HCT116 (cell line): ENCODE measurements around the gene CCDC92B. TPM values are rescaled to one million over a fixed set of nuclear protein-coding genes. Genes with fewer than 3 reads are reported as not detected.

Experiments used
- ATAC-seq: fragments of 200-7000 bp; cut with Tn5 transposase; 2 replicates; pipeline ENCODE4 v1.9.1; 2020; ENCODE audit warnings: mild to moderate bottlenecking, moderate library complexity
- BruUV-seq: library from RNA; stranded (reverse); fragments of 400-500 nt; replicated peaks from 2 replicates; lab custom pipeline; 2021; lab: Mats Ljungman, UMichigan
- CTCF ChIA-PET: fragments of 300-600 bp; sonication (Branson Sonifier 250); formaldehyde crosslinking; loops from one replicate; lab custom pipeline; 2021; ENCODE audit warnings: antibody characterized with exemption; lab: Charles Lee
- POLR2A ChIA-PET: fragments of 300-600, 350-600 bp; sonication (Branson Sonifier 250); formaldehyde crosslinking; loops from one replicate; lab custom pipeline; 2021; ENCODE audit warnings: antibody characterized with exemption; lab: Charles Lee
- RAD21 ChIA-PET, 2 experiments: fragments of 300-600 bp; sonication (Branson Sonifier 250); formaldehyde crosslinking; loops; one replicate each; lab custom pipeline; 2023; ENCODE audit warnings: low total read pairs in 2 of 2; ENCODE audit not compliant: uncharacterized antibody in 2 of 2, unreplicated experiment in 2 of 2, low non-redundant PET in 1 of 2; lab: Charles Lee
- DNase-seq: peaks from one replicate; pipeline ENCODE4 v3.0.0-alpha.2; 2010; ENCODE audit warnings: low read depth, low spot score
- H2AFZ ChIP-seq: fragments of 200-600 bp; shearing (Covaris generic), sonication (generic); 2 replicates; pipeline ENCODE4 v1.6.1; 2017; ENCODE audit warnings: low read depth, mixed run types, mixed read lengths, antibody characterized with exemption, low read length; ENCODE audit not compliant: poor library complexity, severe bottlenecking
- H3K27ac ChIP-seq: 2 replicates; pipeline ENCODE4 v1.5.1; 2012; ENCODE audit warnings: low read depth, low read length
- H3K27me3 ChIP-seq: fragments of 200-600 bp; sonication (generic); 2 replicates; pipeline ENCODE4 v1.6.1; 2016; ENCODE audit warnings: mixed run types, low read length, mixed read lengths; ENCODE audit not compliant: insufficient read depth
- H3K36me3 ChIP-seq, 2 experiments: fragments of 200-500 bp in 1 of 2; fragments of 200-600 bp in 1 of 2; sonication (Bioruptor generic) in 1 of 2; sonication (generic) in 1 of 2; 2 replicates each; pipeline versions ENCODE4 v1.5.1 to v1.6.1; 2014 to 2016; ENCODE audit warnings: low read length in 2 of 2, inconsistent platforms in 1 of 2, mixed read lengths in 1 of 2, mixed run types in 1 of 2; ENCODE audit not compliant: insufficient read depth in 2 of 2, control insufficient read depth in 1 of 2
- H3K4me1 ChIP-seq, 2 experiments: fragments of 200-600 bp in 1 of 2; sonication (generic) in 1 of 2; 2 replicates each; pipeline versions ENCODE4 v1.5.1 to v1.6.1; 2012 to 2017; ENCODE audit warnings: low read length in 2 of 2, inconsistent platforms in 1 of 2, mild to moderate bottlenecking in 1 of 2, mixed read lengths in 1 of 2, mixed run types in 1 of 2, moderate library complexity in 1 of 2; ENCODE audit not compliant: insufficient read depth in 2 of 2, control insufficient read depth in 1 of 2
- H3K4me2 ChIP-seq: fragments of 200-600 bp; sonication (generic); 2 replicates; pipeline ENCODE4 v1.6.1; 2017; ENCODE audit warnings: mixed run types, low read length, mixed read lengths
- H3K4me3 ChIP-seq, 2 experiments: fragments of 200-600 bp in 1 of 2; sonication (generic) in 1 of 2; replicated peaks in 1 of 2; 2 replicates each; pipeline ENCODE4 v1.5.1; 2011 to 2016; ENCODE audit warnings: low read length in 2 of 2, control low read depth in 1 of 2, low read depth in 1 of 2, mild to moderate bottlenecking in 1 of 2, mixed read lengths in 1 of 2, mixed run types in 1 of 2
- H3K79me2 ChIP-seq: fragments of 200-600 bp; sonication (generic); 2 replicates; pipeline ENCODE4 v1.6.1; 2017; ENCODE audit warnings: mild to moderate bottlenecking, mixed run types, low read length, moderate library complexity, mixed read lengths; ENCODE audit not compliant: insufficient read depth
- H3K9ac ChIP-seq: fragments of 200-600 bp; sonication (generic); 2 replicates; pipeline ENCODE4 v1.6.1; 2016; ENCODE audit warnings: low read length, mixed read lengths
- H3K9me2 ChIP-seq: fragments of 200-600 bp; sonication (generic), shearing (Covaris generic); 2 replicates; pipeline ENCODE4 v1.6.1; 2017; ENCODE audit warnings: mixed run types, mild to moderate bottlenecking, moderate library complexity; ENCODE audit not compliant: insufficient read depth
- H3K9me3 ChIP-seq, 2 experiments: fragments of 200-500 bp in 1 of 2; fragments of 200-600 bp in 1 of 2; sonication (Bioruptor generic) in 1 of 2; sonication (generic) in 1 of 2; 2 replicates each; pipeline ENCODE4 v1.6.1; 2014 to 2017; ENCODE audit warnings: low read length in 2 of 2, mixed read lengths in 2 of 2, inconsistent platforms in 1 of 2, low read depth in 1 of 2, mild to moderate bottlenecking in 1 of 2, mixed run types in 1 of 2, moderate library complexity in 1 of 2; ENCODE audit not compliant: control insufficient read depth in 1 of 2, insufficient read depth in 1 of 2
- H4K20me1 ChIP-seq: fragments of 200-600 bp; sonication (generic), shearing (Covaris generic); 2 replicates; pipeline ENCODE4 v1.6.1; 2017; ENCODE audit warnings: mixed run types, mild to moderate bottlenecking, moderate library complexity; ENCODE audit not compliant: insufficient read depth
- CBX3 ChIP-seq: IDR thresholded peaks from 2 replicates; pipeline ENCODE4 v1.6.1; 2012; ENCODE audit warnings: low read depth
- CEBPB ChIP-seq: IDR thresholded peaks from 2 replicates; pipeline ENCODE4 v1.6.1; 2012; ENCODE audit warnings: low read depth
- EZH2 ChIP-seq: fragments of 200-600 bp; sonication (generic); IDR thresholded peaks from 2 replicates; pipeline ENCODE4 v1.6.1; 2017; ENCODE audit warnings: antibody characterized with exemption, mixed run types
- FOSL1 ChIP-seq: IDR thresholded peaks from 2 replicates; pipeline ENCODE4 v1.6.1; 2012; ENCODE audit warnings: low read depth
- JUND ChIP-seq: IDR thresholded peaks from 2 replicates; pipeline ENCODE4 v1.6.1; 2012
- POLR2A ChIP-seq: IDR thresholded peaks from 2 replicates; pipeline ENCODE4 v1.7.0; 2011; ENCODE audit warnings: borderline replicate concordance; ENCODE audit not compliant: insufficient read depth, insufficient read length; ENCODE audit errors: extremely low read depth
- POLR2AphosphoS5 ChIP-seq: IDR thresholded peaks from 2 replicates; pipeline ENCODE4 v1.6.1; 2011; ENCODE audit warnings: mild to moderate bottlenecking, low read depth, low read length, moderate library complexity
- YY1 ChIP-seq: IDR thresholded peaks from 2 replicates; pipeline ENCODE4 v1.6.1; 2011; ENCODE audit warnings: low read length, low read depth, moderate library complexity, mild to moderate bottlenecking; ENCODE audit not compliant: insufficient replicate concordance; ENCODE audit errors: extremely low read depth
- ZNF274 ChIP-seq: fragments of 200-500 bp; sonication (Bioruptor generic); IDR thresholded peaks from 2 replicates; pipeline ENCODE4 v1.6.1; 2014; ENCODE audit warnings: mild to moderate bottlenecking, low read depth, low read length, inconsistent platforms
- intact Hi-C: fragments of 100-400 bp; cut with micrococcal nuclease; formaldehyde crosslinking; loops from 2 replicates; pipeline ENCODE4 v1.10.0; 2022
- total RNA-seq: library from RNA; stranded (reverse); gene quantifications from one replicate; pipeline ENCODE4 v1.2.1, GENCODE V29; 2021; ENCODE audit not compliant: unreplicated experiment
- TF ChIP-seq, protein P1 (sequence below), 3 experiments: fragments of 200-600 bp in 1 of 3; sonication (generic) in 1 of 3; IDR thresholded peaks in 2 of 3; conservative IDR thresholded peaks in 1 of 3; 2 replicates each; pipeline ENCODE4 v1.5.1; 2012 to 2017; ENCODE audit warnings: low read depth in 2 of 3, low read length in 2 of 3, antibody characterized with exemption in 1 of 3, borderline replicate concordance in 1 of 3, control low read depth in 1 of 3, mild to moderate bottlenecking in 1 of 3, mixed read lengths in 1 of 3, mixed run types in 1 of 3, moderate library complexity in 1 of 3; ENCODE audit not compliant: insufficient read depth in 1 of 3
- TF ChIP-seq, protein P2 (sequence below): IDR thresholded peaks from 2 replicates; pipeline ENCODE4 v1.6.1; 2011; ENCODE audit warnings: mild to moderate bottlenecking, low read length, moderate library complexity; ENCODE audit not compliant: insufficient replicate concordance; ENCODE audit errors: extremely low read depth

Gene CCDC92B
- total RNA-seq, 1 experiment from 2014 or later, result 0.17 TPM

DNA sequence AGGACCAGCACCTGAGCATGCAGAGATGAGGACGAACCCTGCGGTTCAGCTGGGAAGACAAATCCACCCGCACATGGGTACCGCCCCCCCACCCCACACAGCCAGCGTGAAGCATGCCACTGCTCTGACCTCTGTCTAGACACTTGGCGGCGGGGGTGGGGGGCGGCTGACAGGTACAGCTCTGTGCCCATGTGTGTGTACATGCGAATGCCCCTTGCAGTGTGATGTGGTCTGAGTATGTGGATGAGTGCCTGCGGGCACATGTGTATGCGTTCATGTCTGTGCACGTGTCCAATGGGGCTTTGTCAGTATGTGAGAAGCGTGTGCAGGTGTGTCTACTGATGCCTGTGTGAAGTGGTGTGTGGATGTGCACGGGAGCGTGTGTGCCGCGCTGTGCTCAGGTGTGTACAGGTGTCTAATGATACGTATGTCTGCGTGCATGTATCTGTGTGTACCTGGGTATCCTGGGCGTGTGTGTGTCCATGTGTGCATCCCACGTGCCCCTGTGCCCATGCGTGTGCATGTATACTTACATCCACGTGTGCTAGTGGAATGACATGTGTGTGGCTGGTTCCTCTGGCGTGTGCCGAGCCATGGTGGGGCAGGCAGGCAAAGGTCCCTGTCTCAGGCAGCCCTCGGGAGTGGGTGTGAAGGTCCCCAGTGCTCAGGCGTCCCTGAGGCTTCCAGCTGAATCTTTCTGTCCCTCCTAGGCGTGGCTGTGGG, 46.1 kb upstream of the CCDC92B start:
- no peaks in the 10 kb centered on the region for H3K4me1 ChIP-seq
- H3K79me2 ChIP-seq, result no peaks in the 10 kb centered on the region
- no peak overlapping the region for H3K27ac ChIP-seq
- H2AFZ ChIP-seq, result no peak overlapping the region
- no peak overlapping the region for H3K9ac ChIP-seq
- TF ChIP-seq JUND (no peak), POLR2A (no peak), EZH2 (no peak)
- TF ChIP-seq, protein P1, sequence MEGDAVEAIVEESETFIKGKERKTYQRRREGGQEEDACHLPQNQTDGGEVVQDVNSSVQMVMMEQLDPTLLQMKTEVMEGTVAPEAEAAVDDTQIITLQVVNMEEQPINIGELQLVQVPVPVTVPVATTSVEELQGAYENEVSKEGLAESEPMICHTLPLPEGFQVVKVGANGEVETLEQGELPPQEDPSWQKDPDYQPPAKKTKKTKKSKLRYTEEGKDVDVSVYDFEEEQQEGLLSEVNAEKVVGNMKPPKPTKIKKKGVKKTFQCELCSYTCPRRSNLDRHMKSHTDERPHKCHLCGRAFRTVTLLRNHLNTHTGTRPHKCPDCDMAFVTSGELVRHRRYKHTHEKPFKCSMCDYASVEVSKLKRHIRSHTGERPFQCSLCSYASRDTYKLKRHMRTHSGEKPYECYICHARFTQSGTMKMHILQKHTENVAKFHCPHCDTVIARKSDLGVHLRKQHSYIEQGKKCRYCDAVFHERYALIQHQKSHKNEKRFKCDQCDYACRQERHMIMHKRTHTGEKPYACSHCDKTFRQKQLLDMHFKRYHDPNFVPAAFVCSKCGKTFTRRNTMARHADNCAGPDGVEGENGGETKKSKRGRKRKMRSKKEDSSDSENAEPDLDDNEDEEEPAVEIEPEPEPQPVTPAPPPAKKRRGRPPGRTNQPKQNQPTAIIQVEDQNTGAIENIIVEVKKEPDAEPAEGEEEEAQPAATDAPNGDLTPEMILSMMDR (IDR thresholded peaks at IDR 0.05 in 2 of 3, conservative IDR thresholded peaks at IDR 0.05 in 1 of 3; ENCODE audit: borderline replicate concordance in 1 of 3, insufficient read depth in 1 of 3, low read depth in 2 of 3, low read length in 2 of 3), result no peak
- TF ChIP-seq, all 23 proteins: peak for 0
- Histone ChIP-seq H4K20me1 (no peaks in the 10 kb centered on the region), H3K9me2 (no peaks in the 10 kb centered on the region), H3K4me3 (no peak overlapping the region), H3K9me3 (no peaks in the 10 kb centered on the region), H3K36me3 (no peaks in the 10 kb centered on the region), H3K27me3 (no peaks in the 10 kb centered on the region), H3K4me2 (no peak overlapping the region)
- CTCF ChIA-PET, result no interaction called here
- POLR2A ChIA-PET, result no interaction called here
- ATAC-seq, result no peak
- DNase-seq, result no peak
- intact Hi-C loops, result no loop called here
- BruUV-seq, result no TSS peak
- RAD21 ChIA-PET, result no interaction called here

DNA sequence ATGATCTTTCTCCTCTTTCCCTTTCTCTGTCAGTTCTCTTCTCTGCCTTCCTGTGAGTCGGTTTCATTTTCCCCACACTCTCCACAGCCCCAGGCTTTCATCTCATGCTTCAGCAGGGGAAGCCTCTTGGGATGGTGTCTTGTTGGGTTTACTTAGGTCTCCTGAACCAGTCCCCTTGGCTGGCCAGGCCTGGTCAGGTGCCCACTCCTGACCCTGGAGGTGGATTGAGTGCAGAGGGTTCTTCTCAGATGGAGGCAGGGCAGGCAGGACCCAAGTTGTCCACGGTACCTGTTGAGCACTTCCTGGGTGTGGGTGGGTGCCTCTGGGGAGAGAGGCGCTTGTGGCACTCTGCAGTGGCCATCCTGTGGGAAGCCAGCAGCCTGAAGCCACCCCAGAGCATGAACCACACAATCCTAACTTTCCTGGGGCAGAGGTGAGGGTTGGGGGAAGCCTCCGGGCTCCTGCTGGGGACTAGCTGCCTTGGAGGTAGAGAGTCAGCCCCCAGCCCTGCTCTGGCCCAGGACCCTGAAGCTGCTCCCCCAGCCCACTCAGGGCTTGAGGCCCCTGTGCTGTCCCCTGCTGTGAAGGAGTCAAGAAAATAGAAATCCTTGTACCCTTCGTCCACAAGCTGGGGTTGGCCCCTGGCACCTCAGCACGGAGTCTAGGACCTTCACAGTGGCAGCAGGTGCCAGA, 44.8 kb upstream of the CCDC92B start:
- DNase-seq (no peak), ATAC-seq (no peak)
- ChIA-PET RAD21 (no interaction called here), POLR2A (no interaction called here), CTCF (no interaction called here)
- intact Hi-C loops, result no loop called here
- no TSS peak for BruUV-seq
- H3K4me2 ChIP-seq, result no peak overlapping the region
- H2AFZ ChIP-seq, result no peak overlapping the region
- H3K79me2 ChIP-seq, result no peaks in the 10 kb centered on the region
- H3K9me3 ChIP-seq, result no peaks in the 10 kb centered on the region
- no peak overlapping the region for H3K4me3 ChIP-seq
- H3K9ac ChIP-seq, result no peak overlapping the region
- no peaks in the 10 kb centered on the region for H3K27me3 ChIP-seq
- H3K36me3 ChIP-seq, result no peaks in the 10 kb centered on the region
- H3K9me2 ChIP-seq, result no peaks in the 10 kb centered on the region
- H4K20me1 ChIP-seq, result no peaks in the 10 kb centered on the region
- no peaks in the 10 kb centered on the region for H3K4me1 ChIP-seq
- H3K27ac ChIP-seq, result no peak overlapping the region
- TF ChIP-seq CBX3, result no peak
- TF ChIP-seq ZNF274, result no peak
- TF ChIP-seq, protein P2, sequence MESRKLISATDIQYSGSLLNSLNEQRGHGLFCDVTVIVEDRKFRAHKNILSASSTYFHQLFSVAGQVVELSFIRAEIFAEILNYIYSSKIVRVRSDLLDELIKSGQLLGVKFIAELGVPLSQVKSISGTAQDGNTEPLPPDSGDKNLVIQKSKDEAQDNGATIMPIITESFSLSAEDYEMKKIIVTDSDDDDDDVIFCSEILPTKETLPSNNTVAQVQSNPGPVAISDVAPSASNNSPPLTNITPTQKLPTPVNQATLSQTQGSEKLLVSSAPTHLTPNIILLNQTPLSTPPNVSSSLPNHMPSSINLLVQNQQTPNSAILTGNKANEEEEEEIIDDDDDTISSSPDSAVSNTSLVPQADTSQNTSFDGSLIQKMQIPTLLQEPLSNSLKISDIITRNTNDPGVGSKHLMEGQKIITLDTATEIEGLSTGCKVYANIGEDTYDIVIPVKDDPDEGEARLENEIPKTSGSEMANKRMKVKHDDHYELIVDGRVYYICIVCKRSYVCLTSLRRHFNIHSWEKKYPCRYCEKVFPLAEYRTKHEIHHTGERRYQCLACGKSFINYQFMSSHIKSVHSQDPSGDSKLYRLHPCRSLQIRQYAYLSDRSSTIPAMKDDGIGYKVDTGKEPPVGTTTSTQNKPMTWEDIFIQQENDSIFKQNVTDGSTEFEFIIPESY, result no peak
- TF ChIP-seq CEBPB, result no peak
- TF ChIP-seq, protein P1 (IDR thresholded peaks at IDR 0.05 in 2 of 3, conservative IDR thresholded peaks at IDR 0.05 in 1 of 3; ENCODE audit: borderline replicate concordance in 1 of 3, insufficient read depth in 1 of 3, low read depth in 2 of 3, low read length in 2 of 3), result no peak
- no peak for TF ChIP-seq POLR2AphosphoS5
- no peak for TF ChIP-seq FOSL1
- no peak for TF ChIP-seq YY1
